ENCODE measurements around the gene GPD1.
A peak's percentile ranks its signal among the peaks of the same experiment; 100 is the strongest.

GPD1 gene

DNA sequence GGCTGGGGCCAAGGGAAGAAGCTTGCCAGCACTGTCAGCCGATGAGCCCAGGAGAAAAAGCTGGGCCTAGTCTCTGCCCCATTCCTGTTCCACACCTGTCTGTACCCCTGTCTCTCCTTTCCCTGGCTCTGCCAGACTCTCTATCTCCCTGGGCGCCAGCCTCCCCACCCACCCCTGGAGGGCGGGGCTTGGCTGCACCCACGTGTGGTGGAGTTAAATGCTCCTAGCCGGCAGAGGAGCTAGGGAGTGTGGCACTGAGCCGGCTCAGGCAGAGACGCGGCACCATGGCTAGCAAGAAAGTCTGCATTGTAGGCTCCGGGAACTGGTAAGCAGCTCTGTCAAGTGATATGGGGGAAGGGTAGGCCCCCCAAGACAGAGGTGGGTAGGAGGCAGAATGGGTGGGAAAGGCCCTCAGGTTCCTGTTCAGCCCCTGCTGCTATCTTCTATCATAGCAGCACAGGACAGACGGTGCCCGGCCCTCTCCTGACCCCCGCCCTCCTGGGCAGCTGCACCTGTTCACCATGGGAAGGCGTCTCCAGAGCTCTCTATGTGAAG lies at the start of gene GPD1:
GPD1 (plus strand) TSS at position 242 of the 555 bp plus-strand sequence; CDS start at position 285, 43 bp downstream.
- Histone ChIP-seq H3K27me3 (ENCODE audit: control insufficient read depth in 2 of 2, insufficient read depth in 2 of 2, low read length in 2 of 2) (no peaks in the 10 kb centered on the region), H3K9me3 (ENCODE audit: control insufficient read depth in 2 of 2, low read length in 2 of 2) (no peaks in the 10 kb centered on the region), H3K4me3 (ENCODE audit: low read length in 2 of 2) (peak within 1 kb of the TSS; percentile 48 to 52), H3K27ac (ENCODE audit: low read depth in 2 of 2, low read length in 2 of 2) (no peak within 1 kb of the TSS), H3K4me1 (ENCODE audit: control insufficient read depth in 2 of 2, insufficient read depth in 2 of 2, low read length in 2 of 2) (peaks cover 14 to 19% of the 10 kb centered on the region in 2 donors), H3K9ac (ENCODE audit: low read depth in 1 of 2, low read length in 2 of 2) (peak within 1 kb of the TSS in 1 of 2 donors; percentile 5), H3K36me3 (ENCODE audit: control insufficient read depth in 2 of 2, insufficient read depth in 2 of 2, low read length in 2 of 2) (peaks cover 18 to 21% of the 10 kb centered on the region in 2 donors)

DNA sequence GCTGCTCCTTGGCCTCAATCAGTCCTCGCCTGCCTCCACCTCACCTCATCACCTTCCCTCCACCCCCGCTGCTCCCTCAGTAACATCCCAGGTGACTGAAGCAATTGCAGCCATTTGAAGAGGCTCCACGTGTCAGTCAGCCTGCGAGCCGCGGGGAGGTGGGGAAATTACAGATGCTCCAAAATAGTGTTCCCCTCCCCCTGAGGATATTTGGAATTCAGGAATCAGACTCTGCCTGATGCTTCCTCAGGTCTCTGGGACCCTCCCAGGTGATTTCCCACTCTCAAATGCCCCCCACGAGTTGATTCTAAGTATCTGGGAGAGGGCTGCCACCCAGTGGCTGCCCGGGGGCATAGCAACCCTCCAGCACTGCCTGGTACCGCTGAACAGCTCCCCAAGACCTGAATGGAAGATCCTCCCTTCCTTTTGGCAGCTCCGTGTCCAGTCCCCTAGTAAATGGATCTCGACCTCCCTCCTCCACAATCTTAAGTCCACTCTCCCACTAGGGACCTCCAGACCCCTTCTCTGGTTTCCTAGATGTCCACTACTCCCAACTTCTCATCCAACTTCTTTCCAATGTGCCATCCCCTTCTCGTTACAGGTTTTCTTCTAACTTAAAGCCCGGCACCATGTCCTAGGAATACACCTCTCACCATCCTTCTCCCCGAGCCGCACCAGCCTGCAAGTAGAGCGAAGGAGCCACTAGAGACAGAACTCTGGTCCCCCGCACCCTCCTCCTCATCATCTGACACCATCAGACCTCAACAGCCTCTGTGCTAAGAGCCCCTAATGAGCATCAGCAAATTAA lies 47.8 kb upstream of the GPD1 start:
- peaks cover 8 to 12% of the 10 kb centered on the region in 2 donors for H3K4me1 ChIP-seq (ENCODE audit: control insufficient read depth in 2 of 2, insufficient read depth in 2 of 2, low read length in 2 of 2)
- H3K36me3 ChIP-seq (ENCODE audit: control insufficient read depth in 2 of 2, insufficient read depth in 2 of 2, low read length in 2 of 2), result no peaks in the 10 kb centered on the region
- H3K4me3 ChIP-seq (ENCODE audit: low read length in 2 of 2), result no peak overlapping the region
- peaks cover 12 to 14% of the 10 kb centered on the region in 2 donors for H3K27me3 ChIP-seq (ENCODE audit: control insufficient read depth in 2 of 2, insufficient read depth in 2 of 2, low read length in 2 of 2)
- H3K9ac ChIP-seq (ENCODE audit: low read depth in 1 of 2, low read length in 2 of 2), result no peak overlapping the region
- no peaks in the 10 kb centered on the region for H3K9me3 ChIP-seq (ENCODE audit: control insufficient read depth in 2 of 2, low read length in 2 of 2)
- no peak overlapping the region for H3K27ac ChIP-seq (ENCODE audit: low read depth in 2 of 2, low read length in 2 of 2)

DNA sequence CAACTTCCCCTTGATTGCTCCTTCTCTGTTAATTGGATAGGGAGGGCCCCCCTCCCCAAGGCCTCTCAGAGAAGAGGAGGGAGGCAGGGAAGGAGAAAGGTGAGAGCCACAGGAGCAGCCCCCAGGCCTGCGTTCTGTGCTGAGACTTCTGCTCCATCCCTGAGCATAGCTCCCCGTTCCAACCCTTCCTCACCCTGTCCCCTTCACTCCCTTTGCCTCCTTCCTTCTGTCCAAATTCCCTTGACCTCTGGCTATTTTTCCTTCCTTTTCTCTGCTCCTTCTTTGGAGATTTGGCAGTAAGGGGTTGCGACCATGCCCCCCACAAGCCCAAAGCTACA lies 47.2 kb upstream of the GPD1 start:
- peaks cover 12 to 14% of the 10 kb centered on the region in 2 donors for H3K27me3 ChIP-seq (ENCODE audit: control insufficient read depth in 2 of 2, insufficient read depth in 2 of 2, low read length in 2 of 2)
- no peaks in the 10 kb centered on the region for H3K36me3 ChIP-seq (ENCODE audit: control insufficient read depth in 2 of 2, insufficient read depth in 2 of 2, low read length in 2 of 2)
- no peak overlapping the region for H3K27ac ChIP-seq (ENCODE audit: low read depth in 2 of 2, low read length in 2 of 2)
- peak overlapping the region in 1 of 2 donors; percentile 14 for H3K9ac ChIP-seq (ENCODE audit: low read depth in 1 of 2, low read length in 2 of 2)
- H3K9me3 ChIP-seq (ENCODE audit: control insufficient read depth in 2 of 2, low read length in 2 of 2), result no peaks in the 10 kb centered on the region
- peaks cover 6 to 12% of the 10 kb centered on the region in 2 donors for H3K4me1 ChIP-seq (ENCODE audit: control insufficient read depth in 2 of 2, insufficient read depth in 2 of 2, low read length in 2 of 2)
- H3K4me3 ChIP-seq (ENCODE audit: low read length in 2 of 2), result peak overlapping the region in 1 of 2 donors; percentile 76

DNA sequence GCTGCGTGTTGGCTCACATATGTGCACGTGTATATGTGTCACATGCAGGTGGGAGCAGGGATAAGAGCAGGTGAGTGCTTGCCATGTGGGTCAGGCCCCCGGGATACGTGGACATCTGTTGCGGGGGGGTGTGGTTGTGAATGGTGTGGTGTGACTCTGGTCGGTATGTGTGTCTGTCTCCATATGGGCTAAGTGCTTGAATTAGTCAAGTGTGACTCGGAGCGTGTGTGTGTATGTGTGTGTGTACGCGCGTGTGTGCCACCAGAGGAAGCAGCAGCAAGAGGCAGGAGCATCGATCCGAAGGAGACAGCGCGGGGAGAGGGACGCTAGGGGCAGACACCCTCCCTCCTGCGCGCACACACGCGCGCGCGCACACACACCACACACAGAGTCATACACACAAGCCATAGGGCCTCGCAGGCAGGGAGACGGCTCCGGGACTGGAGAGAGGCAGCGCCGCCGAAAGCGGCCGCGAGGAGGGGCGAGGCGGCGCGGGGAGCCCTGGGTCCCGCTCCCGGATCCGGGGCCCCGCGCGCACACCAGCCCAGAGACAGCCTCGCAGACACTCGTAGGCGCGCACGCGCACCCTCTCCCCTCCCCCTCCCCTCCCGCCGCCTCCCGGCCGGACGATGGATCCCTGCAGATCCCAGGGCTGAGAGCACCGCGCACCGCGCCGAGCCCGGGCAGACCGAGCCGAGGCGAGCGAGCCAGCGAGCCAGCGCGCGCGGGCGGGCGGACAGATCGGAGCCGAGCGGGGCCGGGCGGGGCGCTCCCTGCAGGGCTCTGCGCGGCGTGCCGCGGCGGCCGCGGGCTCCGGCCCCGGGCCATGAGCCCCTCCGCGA lies 46.6 kb upstream of the GPD1 start, which contains the start of gene ASIC1:
ASIC1 (plus strand) TSS at position 597 of the 842 bp plus-strand sequence. CDS start 1,171 bp downstream, outside the sequence.
- Histone ChIP-seq H3K27me3 (ENCODE audit: control insufficient read depth in 2 of 2, insufficient read depth in 2 of 2, low read length in 2 of 2) (peaks cover 12 to 14% of the 10 kb centered on the region in 2 donors), H3K36me3 (ENCODE audit: control insufficient read depth in 2 of 2, insufficient read depth in 2 of 2, low read length in 2 of 2) (no peaks in the 10 kb centered on the region), H3K9me3 (ENCODE audit: control insufficient read depth in 2 of 2, low read length in 2 of 2) (no peaks in the 10 kb centered on the region), H3K4me1 (ENCODE audit: control insufficient read depth in 2 of 2, insufficient read depth in 2 of 2, low read length in 2 of 2) (peaks cover 6 to 12% of the 10 kb centered on the region in 2 donors), H3K9ac (ENCODE audit: low read depth in 1 of 2, low read length in 2 of 2) (peak within 1 kb of the TSS in 1 of 2 donors; percentile 14), H3K27ac (ENCODE audit: low read depth in 2 of 2, low read length in 2 of 2) (no peak within 1 kb of the TSS), H3K4me3 (ENCODE audit: low read length in 2 of 2) (peak within 1 kb of the TSS; percentile 72 to 76)

DNA sequence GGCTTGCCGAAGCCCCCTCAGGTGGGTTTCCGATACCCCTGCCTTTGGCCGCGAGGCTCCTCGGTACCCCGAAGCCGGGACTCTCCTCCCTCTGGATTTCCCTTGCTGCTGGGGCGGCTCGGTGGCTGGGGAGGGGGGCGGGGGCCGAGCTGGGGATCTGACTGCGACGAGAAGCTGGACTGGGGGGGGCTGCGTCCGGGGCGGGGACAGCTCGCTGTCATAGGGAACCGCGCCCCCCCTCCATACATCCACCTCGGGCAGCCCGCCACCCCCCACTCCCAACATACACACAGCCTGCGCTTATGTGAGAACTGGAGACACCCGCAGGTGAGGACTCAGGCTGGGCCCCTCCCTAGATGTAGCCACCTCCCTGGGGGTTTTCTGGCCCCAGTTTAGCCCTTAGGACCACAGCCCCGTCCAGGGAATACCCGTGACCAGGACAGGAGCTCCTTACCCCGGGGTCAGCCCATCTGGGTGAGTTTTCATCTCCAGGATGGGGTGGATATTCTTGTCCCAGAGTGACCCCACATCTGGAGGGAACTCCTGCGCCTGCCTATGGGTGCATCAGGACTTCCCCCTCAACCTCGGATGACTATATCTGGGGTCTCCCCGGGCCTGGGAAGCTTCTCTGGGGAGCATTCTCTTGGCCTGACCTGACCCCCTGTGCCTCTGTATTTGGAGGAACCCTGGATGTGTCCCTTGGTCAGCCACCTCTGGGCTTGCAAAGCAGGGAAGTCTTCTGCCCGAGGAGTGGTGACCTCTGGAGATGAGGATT lies 45.7 kb upstream of the GPD1 start:
- Histone ChIP-seq H3K9ac (ENCODE audit: low read depth in 1 of 2, low read length in 2 of 2) (no peak overlapping the region), H3K4me3 (ENCODE audit: low read length in 2 of 2) (peak overlapping the region in 1 of 2 donors; percentile 76), H3K36me3 (ENCODE audit: control insufficient read depth in 2 of 2, insufficient read depth in 2 of 2, low read length in 2 of 2) (no peaks in the 10 kb centered on the region), H3K27me3 (ENCODE audit: control insufficient read depth in 2 of 2, insufficient read depth in 2 of 2, low read length in 2 of 2) (peaks cover 8 to 14% of the 10 kb centered on the region in 2 donors), H3K27ac (ENCODE audit: low read depth in 2 of 2, low read length in 2 of 2) (no peak overlapping the region), H3K9me3 (ENCODE audit: control insufficient read depth in 2 of 2, low read length in 2 of 2) (no peaks in the 10 kb centered on the region), H3K4me1 (ENCODE audit: control insufficient read depth in 2 of 2, insufficient read depth in 2 of 2, low read length in 2 of 2) (peaks cover 6 to 12% of the 10 kb centered on the region in 2 donors)

DNA sequence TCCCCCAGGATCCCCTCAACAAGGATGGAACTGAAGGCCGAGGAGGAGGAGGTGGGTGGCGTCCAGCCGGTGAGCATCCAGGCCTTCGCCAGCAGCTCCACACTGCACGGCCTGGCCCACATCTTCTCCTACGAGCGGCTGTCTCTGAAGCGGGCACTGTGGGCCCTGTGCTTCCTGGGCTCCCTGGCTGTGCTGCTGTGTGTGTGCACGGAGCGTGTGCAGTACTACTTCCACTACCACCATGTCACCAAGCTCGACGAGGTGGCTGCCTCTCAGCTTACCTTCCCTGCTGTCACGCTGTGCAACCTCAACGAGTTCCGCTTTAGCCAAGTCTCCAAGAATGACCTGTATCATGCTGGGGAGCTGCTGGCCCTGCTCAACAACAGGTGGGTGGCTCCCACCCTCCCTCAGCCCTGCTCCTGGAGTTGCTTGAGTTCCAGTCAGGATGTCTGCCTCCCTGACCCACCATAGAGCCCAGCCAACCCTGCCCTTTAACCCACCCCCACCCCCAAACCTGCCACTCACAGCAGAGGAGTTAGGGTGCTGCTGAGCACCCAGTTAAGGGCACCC lies 45.0 kb upstream of the GPD1 start:
- H3K27me3 ChIP-seq (ENCODE audit: control insufficient read depth in 2 of 2, insufficient read depth in 2 of 2, low read length in 2 of 2), result peaks cover 8 to 14% of the 10 kb centered on the region in 2 donors

DNA sequence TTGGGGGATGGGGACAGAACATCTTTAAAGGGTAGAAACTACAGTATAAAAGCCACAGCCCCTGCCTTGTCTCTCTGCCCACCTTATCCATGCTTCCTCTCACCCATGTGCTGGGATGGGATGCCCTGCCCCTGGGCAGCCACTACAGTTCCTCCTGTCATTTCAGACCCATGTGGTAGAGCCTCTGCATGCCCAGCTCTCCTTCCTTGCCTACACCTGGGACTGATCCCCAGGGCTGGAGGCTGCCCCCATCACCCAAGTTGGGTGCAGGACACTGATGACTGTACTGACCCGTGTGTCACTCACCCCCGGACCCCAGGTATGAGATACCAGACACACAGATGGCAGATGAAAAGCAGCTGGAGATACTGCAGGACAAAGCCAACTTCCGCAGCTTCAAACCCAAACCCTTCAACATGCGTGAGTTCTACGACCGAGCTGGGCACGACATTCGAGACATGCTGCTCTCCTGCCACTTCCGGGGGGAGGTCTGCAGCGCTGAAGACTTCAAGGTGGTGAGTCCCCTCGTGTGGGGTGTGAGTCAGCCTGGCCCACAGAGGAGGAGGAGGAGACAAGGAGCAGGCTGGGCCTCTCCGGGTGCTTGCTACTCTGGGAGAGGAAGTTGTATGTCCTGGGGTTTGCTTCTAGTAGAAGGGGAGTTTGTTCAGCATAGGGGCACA lies 44.2 kb upstream of the GPD1 start:
- H3K27ac ChIP-seq (ENCODE audit: low read depth in 2 of 2, low read length in 2 of 2), result no peak overlapping the region
- H3K36me3 ChIP-seq (ENCODE audit: control insufficient read depth in 2 of 2, insufficient read depth in 2 of 2, low read length in 2 of 2), result no peaks in the 10 kb centered on the region
- H3K9me3 ChIP-seq (ENCODE audit: control insufficient read depth in 2 of 2, low read length in 2 of 2), result no peaks in the 10 kb centered on the region
- no peak overlapping the region for H3K4me3 ChIP-seq (ENCODE audit: low read length in 2 of 2)
- peaks cover 8 to 14% of the 10 kb centered on the region in 2 donors for H3K27me3 ChIP-seq (ENCODE audit: control insufficient read depth in 2 of 2, insufficient read depth in 2 of 2, low read length in 2 of 2)
- H3K9ac ChIP-seq (ENCODE audit: low read depth in 1 of 2, low read length in 2 of 2), result no peak overlapping the region
- H3K4me1 ChIP-seq (ENCODE audit: control insufficient read depth in 2 of 2, insufficient read depth in 2 of 2, low read length in 2 of 2), result peaks cover 6 to 12% of the 10 kb centered on the region in 2 donors

More for the DNA sequence above, 45.0 kb upstream of the GPD1 start:
- Histone ChIP-seq H3K9ac (ENCODE audit: low read depth in 1 of 2, low read length in 2 of 2) (no peak overlapping the region), H3K9me3 (ENCODE audit: control insufficient read depth in 2 of 2, low read length in 2 of 2) (no peaks in the 10 kb centered on the region), H3K36me3 (ENCODE audit: control insufficient read depth in 2 of 2, insufficient read depth in 2 of 2, low read length in 2 of 2) (no peaks in the 10 kb centered on the region), H3K4me3 (ENCODE audit: low read length in 2 of 2) (no peak overlapping the region), H3K4me1 (ENCODE audit: control insufficient read depth in 2 of 2, insufficient read depth in 2 of 2, low read length in 2 of 2) (peaks cover 6 to 12% of the 10 kb centered on the region in 2 donors), H3K27ac (ENCODE audit: low read depth in 2 of 2, low read length in 2 of 2) (no peak overlapping the region)

DNA sequence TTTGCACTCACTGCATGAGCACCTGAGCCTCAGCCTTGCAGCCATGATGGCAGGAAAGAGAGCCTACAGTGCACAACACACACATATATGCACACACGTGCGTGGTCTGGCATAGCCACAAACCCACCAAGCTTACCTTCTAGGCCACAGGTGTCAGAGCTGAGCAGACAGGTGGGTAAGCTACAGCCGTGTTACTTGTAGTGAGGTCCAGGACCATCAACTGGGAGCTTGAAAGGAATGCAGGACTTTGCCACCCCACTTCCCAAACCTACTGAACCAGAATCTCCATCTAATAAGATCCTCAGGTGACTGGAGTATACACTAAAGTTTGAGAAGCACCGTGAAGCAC lies 43.7 kb upstream of the GPD1 start:
- Histone ChIP-seq H3K36me3 (ENCODE audit: control insufficient read depth in 2 of 2, insufficient read depth in 2 of 2, low read length in 2 of 2) (no peaks in the 10 kb centered on the region), H3K4me3 (ENCODE audit: low read length in 2 of 2) (no peak overlapping the region), H3K9ac (ENCODE audit: low read depth in 1 of 2, low read length in 2 of 2) (no peak overlapping the region), H3K27ac (ENCODE audit: low read depth in 2 of 2, low read length in 2 of 2) (no peak overlapping the region), H3K27me3 (ENCODE audit: control insufficient read depth in 2 of 2, insufficient read depth in 2 of 2, low read length in 2 of 2) (peaks cover 8 to 14% of the 10 kb centered on the region in 2 donors), H3K9me3 (ENCODE audit: control insufficient read depth in 2 of 2, low read length in 2 of 2) (no peaks in the 10 kb centered on the region), H3K4me1 (ENCODE audit: control insufficient read depth in 2 of 2, insufficient read depth in 2 of 2, low read length in 2 of 2) (peaks cover 6 to 12% of the 10 kb centered on the region in 2 donors)

DNA sequence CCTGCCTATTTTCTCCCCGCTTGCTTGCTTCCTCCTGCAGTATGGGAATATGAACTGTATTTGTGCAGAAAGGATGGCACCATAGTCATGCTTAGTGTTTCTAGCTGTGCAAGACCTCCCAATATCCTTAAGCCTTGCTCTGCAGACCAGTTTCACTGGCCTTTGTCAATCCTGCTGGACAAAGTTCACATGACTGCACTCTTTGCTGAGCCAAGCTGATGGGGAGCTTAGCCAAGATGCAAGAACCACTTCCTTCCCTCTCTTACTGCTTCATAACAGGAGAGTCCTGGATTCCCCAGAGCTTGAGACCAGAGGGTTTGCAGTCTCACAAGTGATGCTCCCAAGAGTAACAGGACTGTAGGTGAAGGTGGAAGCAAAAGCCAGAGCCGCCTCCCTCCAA lies 42.6 kb upstream of the GPD1 start:
- no peak overlapping the region for H3K4me3 ChIP-seq (ENCODE audit: low read length in 2 of 2)
- peaks cover 8 to 11% of the 10 kb centered on the region in 2 donors for H3K27me3 ChIP-seq (ENCODE audit: control insufficient read depth in 2 of 2, insufficient read depth in 2 of 2, low read length in 2 of 2)
- H3K9me3 ChIP-seq (ENCODE audit: control insufficient read depth in 2 of 2, low read length in 2 of 2), result no peaks in the 10 kb centered on the region
- no peak overlapping the region for H3K9ac ChIP-seq (ENCODE audit: low read depth in 1 of 2, low read length in 2 of 2)
- no peaks in the 10 kb centered on the region for H3K36me3 ChIP-seq (ENCODE audit: control insufficient read depth in 2 of 2, insufficient read depth in 2 of 2, low read length in 2 of 2)
- peaks cover 3 to 9% of the 10 kb centered on the region in 2 donors for H3K4me1 ChIP-seq (ENCODE audit: control insufficient read depth in 2 of 2, insufficient read depth in 2 of 2, low read length in 2 of 2)
- H3K27ac ChIP-seq (ENCODE audit: low read depth in 2 of 2, low read length in 2 of 2), result no peak overlapping the region
